ENCODE measurements around the gene TRIO. TPM values are rescaled to one million over a fixed set of nuclear protein-coding genes. Genes with fewer than 3 reads are reported as not detected.
A peak's percentile ranks its signal among the peaks of the same experiment; 100 is the strongest.

TRIO gene
- total RNA-seq, 4 donors from 2014 or later, result 21.2 to 105 (median 47.6) TPM

GRCh38 chr5:14396737-14397136, 253.6 kb downstream of the TRIO start:
- TF ChIP-seq CTCF (IDR thresholded peaks at IDR 0.05), result no peak
- TF ChIP-seq POLR2A (IDR thresholded peaks at IDR 0.05), result no peak
- H3K27ac ChIP-seq, result peak overlapping the region in 3 of 4 donors; percentile 16 to 61 (median 18)
- 84 to 93% methylated on average over 5 of the region's 5 CpGs for WGBS, 2 donors
- H3K27me3 ChIP-seq, result no peaks in the 10 kb centered on the region
- no peak for DNase-seq
- no peak overlapping the region for H3K4me3 ChIP-seq
- no peaks in the 10 kb centered on the region for H3K9me3 ChIP-seq
- peaks cover 0 to 10% (median 4%) of the 10 kb centered on the region in 3 donors for H3K4me1 ChIP-seq
- intact Hi-C loops (cut with DNase I), result loop anchor here (10.0 kb wide), 1 partner anchor 248 kb away; no protein-coding TSS in a partner anchor
- peaks cover 0 to 81% (median 13%) of the 10 kb centered on the region in 3 donors for H3K36me3 ChIP-seq

DNA sequence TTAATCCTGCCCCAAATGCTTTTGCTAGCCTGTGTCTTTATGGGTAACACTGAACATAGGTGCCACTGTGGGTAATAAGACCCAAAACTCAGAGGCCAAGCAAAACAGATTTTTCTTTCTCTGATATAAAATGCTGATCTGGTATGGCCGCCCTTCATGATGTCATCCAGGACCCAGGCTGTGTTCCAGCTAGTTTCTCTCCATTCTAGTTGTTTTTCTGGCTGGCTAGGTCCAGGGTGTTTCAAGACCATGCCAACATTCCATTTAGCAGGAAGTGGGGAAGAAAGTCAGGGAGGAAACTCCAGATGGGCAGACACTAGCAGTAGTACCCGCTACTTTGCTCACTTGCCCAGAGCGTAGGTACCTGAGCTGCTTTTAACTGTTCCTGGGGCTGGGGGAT, 254.6 kb downstream of the TRIO start:
- intact Hi-C loops (cut with DNase I), result loop anchor here (10.0 kb wide), 1 partner anchor 247 kb away; no protein-coding TSS in a partner anchor
- H3K4me3 ChIP-seq, result no peak overlapping the region

GRCh38 chr5:14399054-14399692, 256.0 kb downstream of the TRIO start:
- Histone ChIP-seq H3K36me3 (peaks cover 0 to 57% (median 8%) of the 10 kb centered on the region in 3 donors), H3K27ac (no peak overlapping the region), H3K4me3 (no peak overlapping the region), H3K27me3 (no peaks in the 10 kb centered on the region), H3K4me1 (peaks cover 0 to 10% (median 4%) of the 10 kb centered on the region in 3 donors), H3K9me3 (no peaks in the 10 kb centered on the region)
- TF ChIP-seq POLR2A (IDR thresholded peaks at IDR 0.05) (no peak), CTCF (IDR thresholded peaks at IDR 0.05) (peak; percentile 27 to 61 (median 52))
- intact Hi-C loops (cut with DNase I), result loop anchor here (10.0 kb wide), 1 partner anchor 246 kb away; no protein-coding TSS in a partner anchor
- no peak for DNase-seq
- 42 to 57% methylated on average over 4 of the region's 4 CpGs for WGBS, 2 donors

More for the DNA sequence above, 254.6 kb downstream of the TRIO start:
- H3K9me3 ChIP-seq, result no peaks in the 10 kb centered on the region
- no peak for TF ChIP-seq POLR2A (IDR thresholded peaks at IDR 0.05)
- no peak for TF ChIP-seq CTCF (IDR thresholded peaks at IDR 0.05)
- H3K36me3 ChIP-seq, result peaks cover 0 to 71% (median 13%) of the 10 kb centered on the region in 3 donors
- no peak for DNase-seq
- WGBS, 2 donors, result 20% methylated on average over 1 of the region's 3 CpGs; no CpG with 5 or more reads in 1 of the 2 donors
- H3K27me3 ChIP-seq, result no peaks in the 10 kb centered on the region
- H3K4me1 ChIP-seq, result peaks cover 0 to 10% (median 4%) of the 10 kb centered on the region in 3 donors
- peak overlapping the region in 3 of 4 donors; percentile 16 to 61 (median 57) for H3K27ac ChIP-seq

DNA sequence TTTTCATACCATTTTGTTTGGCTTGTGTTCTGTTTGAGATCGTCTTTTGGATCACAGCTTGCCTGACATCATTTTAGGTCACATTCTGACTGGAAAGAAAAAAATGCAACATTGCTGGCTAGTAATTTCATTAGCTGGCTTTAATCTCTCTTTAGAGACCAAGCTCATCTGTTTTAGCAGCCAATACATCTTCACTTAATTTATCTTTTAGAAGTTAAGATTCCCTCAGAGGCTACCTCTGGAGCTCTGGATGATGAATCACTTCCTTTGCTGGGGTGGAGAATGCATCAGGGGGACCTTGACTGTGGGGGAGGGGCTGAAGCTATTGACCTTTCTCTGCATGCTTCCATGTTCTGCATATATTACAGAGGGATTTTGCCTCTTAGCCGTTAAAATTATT, 256.9 kb downstream of the TRIO start:
- Histone ChIP-seq H3K27ac (no peak overlapping the region), H3K9me3 (no peaks in the 10 kb centered on the region), H3K4me1 (peaks cover 0 to 10% (median 4%) of the 10 kb centered on the region in 3 donors), H3K4me3 (no peak overlapping the region), H3K36me3 (peaks cover 0 to 50% (median 5%) of the 10 kb centered on the region in 3 donors), H3K27me3 (no peaks in the 10 kb centered on the region)
- WGBS, 2 donors, result 77% methylated on average over 2 of the region's 2 CpGs
- intact Hi-C loops (cut with DNase I), result no loop called here
- TF ChIP-seq CTCF (IDR thresholded peaks at IDR 0.05), result no peak
- no peak for TF ChIP-seq POLR2A (IDR thresholded peaks at IDR 0.05)
- no peak for DNase-seq

DNA sequence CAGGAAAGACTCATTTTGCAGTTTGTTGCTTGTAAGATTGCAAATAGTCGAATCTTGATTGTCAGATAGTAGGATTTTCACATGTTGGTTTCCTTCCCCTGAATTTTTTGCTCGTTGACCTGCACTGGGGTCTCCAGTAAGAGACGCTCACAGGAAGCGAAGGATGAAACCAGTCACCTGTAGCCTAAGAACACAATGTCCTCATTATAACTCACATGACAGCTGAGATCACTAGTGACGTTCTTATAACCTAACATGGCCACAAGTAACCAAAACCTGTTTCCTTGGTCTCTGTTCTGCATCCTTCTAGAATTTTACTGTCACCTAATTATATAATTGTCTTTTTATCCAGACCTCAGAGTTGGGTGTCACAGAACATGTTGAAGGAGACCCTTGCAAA, 257.5 kb downstream of the TRIO start:
- TF ChIP-seq CTCF (IDR thresholded peaks at IDR 0.05) (no peak), POLR2A (IDR thresholded peaks at IDR 0.05) (no peak)
- intact Hi-C loops (cut with DNase I), result no loop called here
- 90 to 93% methylated on average over 5 of the region's 5 CpGs for WGBS, 2 donors
- peaks cover 0 to 50% (median under 1%) of the 10 kb centered on the region in 3 donors for H3K36me3 ChIP-seq
- no peak overlapping the region for H3K27ac ChIP-seq
- H3K27me3 ChIP-seq, result no peaks in the 10 kb centered on the region
- no peak overlapping the region for H3K4me3 ChIP-seq
- DNase-seq, result no peak
- H3K4me1 ChIP-seq, result peaks cover 0 to 10% (median 4%) of the 10 kb centered on the region in 3 donors
- no peaks in the 10 kb centered on the region for H3K9me3 ChIP-seq
